ENCODE measurements around the gene TMEM263. TPM values are rescaled to one million over a fixed set of nuclear protein-coding genes. Genes with fewer than 3 reads are reported as not detected.

The TMEM263 gene
- total RNA-seq, 1 donor from 2014 or later = 48.9 TPM

DNA sequence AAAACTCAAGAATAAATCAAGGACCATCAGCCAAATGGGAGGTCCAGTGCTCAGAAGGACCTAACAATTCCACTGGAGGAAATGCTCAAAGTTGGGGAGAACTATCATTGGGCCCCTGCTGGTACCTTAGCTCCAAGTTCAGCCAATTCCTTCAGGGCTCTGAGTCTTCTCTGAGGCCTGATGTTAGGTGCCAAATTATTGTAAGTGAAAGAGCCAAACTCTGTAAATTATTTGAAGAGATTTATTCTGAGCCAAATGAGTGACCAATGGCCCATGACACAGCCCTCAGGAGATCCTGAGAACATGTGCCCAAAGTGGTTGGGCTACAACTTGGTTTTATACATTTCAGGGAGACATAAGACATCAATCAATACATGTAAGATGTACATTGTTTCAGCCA lies 8.2 kb upstream of the TMEM263 start:
- H3K27me3 Mint-ChIP-seq = peaks cover 21% of the 10 kb centered on the region
- H3K4me3 Mint-ChIP-seq = no peak overlapping the region
- no peak overlapping the region for H3K27ac Mint-ChIP-seq
- no peak for DNase-seq (ENCODE audit: extremely low spot score, unreplicated experiment)
- no peaks in the 10 kb centered on the region for H3K4me1 Mint-ChIP-seq (ENCODE audit: unreplicated experiment)
- H3K36me3 Mint-ChIP-seq = no peaks in the 10 kb centered on the region
- H3K9me3 Mint-ChIP-seq = peaks cover 6% of the 10 kb centered on the region
- no peak for TF ChIP-seq CTCF (conservative IDR thresholded peaks at IDR 0.05)

GRCh38 chr12:106950591-106950990 lies 5.1 kb upstream of the TMEM263 start:
- Mint-ChIP-seq H3K9me3 (peaks cover 6% of the 10 kb centered on the region), H3K36me3 (no peaks in the 10 kb centered on the region), H3K4me3 (no peak overlapping the region), H3K27ac (no peak overlapping the region), H3K27me3 (peaks cover 22% of the 10 kb centered on the region), H3K4me1 (ENCODE audit: unreplicated experiment) (no peaks in the 10 kb centered on the region)
- no peak for DNase-seq (ENCODE audit: extremely low spot score, unreplicated experiment)
- no peak for TF ChIP-seq CTCF (conservative IDR thresholded peaks at IDR 0.05)

DNA sequence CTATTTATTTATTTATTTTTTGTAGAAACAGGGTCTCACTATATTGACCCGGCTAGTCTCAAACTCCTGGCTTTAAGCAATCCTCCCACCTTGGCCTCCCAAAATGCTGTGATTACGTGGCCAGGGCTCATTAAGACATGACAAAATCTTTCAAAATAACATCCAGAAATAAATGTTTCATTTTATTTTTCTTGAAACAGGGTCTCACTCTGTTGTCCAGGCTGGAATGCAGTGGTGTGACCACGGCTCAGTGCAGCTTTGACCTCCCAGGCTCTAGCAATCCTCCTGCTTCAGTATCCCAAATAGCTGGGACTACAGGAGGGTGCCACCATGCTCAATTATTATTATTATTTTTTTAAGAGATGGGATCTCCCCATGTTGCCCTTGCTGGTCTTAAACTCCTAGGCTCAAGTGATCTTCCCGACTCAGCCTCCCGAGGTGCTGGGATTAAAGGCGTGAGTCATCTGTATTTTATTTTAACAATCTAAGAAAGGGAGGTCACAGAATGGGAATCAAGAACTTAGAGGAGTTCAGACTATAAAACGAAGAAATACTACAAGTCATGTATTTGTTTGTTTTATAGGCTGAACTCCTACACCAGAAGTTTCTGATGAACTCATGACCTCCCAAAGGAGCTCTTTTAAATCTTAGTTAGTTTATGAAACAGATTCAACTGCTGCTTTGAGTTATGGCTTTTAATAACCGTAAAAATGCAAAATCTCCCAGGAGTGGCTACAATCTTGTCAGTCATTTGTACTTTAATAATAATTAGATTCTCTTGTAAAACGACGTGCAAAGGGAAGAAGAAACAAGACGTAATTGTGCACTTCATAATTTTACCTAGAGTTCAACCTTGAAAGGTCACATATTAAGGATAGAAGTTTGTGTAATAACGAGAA lies 2.1 kb upstream of the TMEM263 start:
- H3K4me3 Mint-ChIP-seq = peak overlapping the region; percentile 61
- H3K27ac Mint-ChIP-seq = no peak overlapping the region
- H3K27me3 Mint-ChIP-seq = peaks cover 25% of the 10 kb centered on the region
- DNase-seq (ENCODE audit: extremely low spot score, unreplicated experiment) = no peak
- H3K4me1 Mint-ChIP-seq (ENCODE audit: unreplicated experiment) = peaks cover 9% of the 10 kb centered on the region
- peaks cover 3% of the 10 kb centered on the region for H3K36me3 Mint-ChIP-seq
- TF ChIP-seq CTCF (conservative IDR thresholded peaks at IDR 0.05) = no peak
- no peaks in the 10 kb centered on the region for H3K9me3 Mint-ChIP-seq

- Mint-ChIP-seq H3K4me1 (ENCODE audit: unreplicated experiment) (peaks cover 14% of the 10 kb centered on the region), H3K4me3 (peak overlapping the region; percentile 93), H3K36me3 (peaks cover 7% of the 10 kb centered on the region), H3K9me3 (no peaks in the 10 kb centered on the region), H3K27ac (peak overlapping the region; percentile 92), H3K27me3 (peaks cover 24% of the 10 kb centered on the region)
- TF ChIP-seq CTCF (conservative IDR thresholded peaks at IDR 0.05) = no peak
- no peak for DNase-seq (ENCODE audit: extremely low spot score, unreplicated experiment)
Measured at GRCh38 chr12:106954462-106955376, 988 bp upstream of the TMEM263 start.

- no peaks in the 10 kb centered on the region for H3K9me3 Mint-ChIP-seq
- TF ChIP-seq CTCF (conservative IDR thresholded peaks at IDR 0.05) = peak; percentile 27
- H3K36me3 Mint-ChIP-seq = peaks cover 12% of the 10 kb centered on the region
- peak overlapping the region; percentile 98 for H3K27ac Mint-ChIP-seq
- no peak for DNase-seq (ENCODE audit: extremely low spot score, unreplicated experiment)
- peaks cover 21% of the 10 kb centered on the region for H3K4me1 Mint-ChIP-seq (ENCODE audit: unreplicated experiment)
- peaks cover 12% of the 10 kb centered on the region for H3K27me3 Mint-ChIP-seq
- H3K4me3 Mint-ChIP-seq = peak overlapping the region; percentile 100
Measured at GRCh38 chr12:106956048-106956578, 406 bp downstream of the TMEM263 start.

Measured in type B pancreatic cell (in vitro differentiated cells).